B cell (primary cell): ENCODE measurements around the gene GGTLC2. TPM values are rescaled to one million over a fixed set of nuclear protein-coding genes. Genes with fewer than 3 reads are reported as not detected.

Experiments
- ATAC-seq: fragments of 200-7000 bp; cut with Tn5 transposase; one replicate; pipeline ENCODE4 v1.10.0; 2021; ENCODE audit warnings: low read depth, mild to moderate bottlenecking, moderate number of reproducible peaks, moderate library complexity
- CTCF ChIA-PET: fragments of 350-600 bp; sonication (Branson Sonifier 250); formaldehyde crosslinking; loops from one replicate; lab custom pipeline; 2021; ENCODE audit warnings: antibody characterized with exemption, inconsistent platforms; lab: Charles Lee
- POLR2A ChIA-PET: fragments of 350-600 bp; sonication (Branson Sonifier 250); formaldehyde crosslinking; loops from one replicate; lab custom pipeline; 2021; ENCODE audit warnings: antibody characterized with exemption; lab: Charles Lee
- DNase-seq: peaks from one replicate; pipeline ENCODE4 v3.0.0; 2013
- H2AFZ ChIP-seq: 2 replicates; pipeline ENCODE4 v1.6.1; 2012; ENCODE audit warnings: mild to moderate bottlenecking, low read depth, low read length; ENCODE audit not compliant: insufficient read depth, poor library complexity, severe bottlenecking
- H3K27ac ChIP-seq, 2 donors: 1 replicate in 1 of 2; 2 replicates in 1 of 2; pipeline ENCODE4 v1.5.1; 2012 to 2013; ENCODE audit warnings: low read length in 2 of 2, mild to moderate bottlenecking in 2 of 2, moderate library complexity in 1 of 2
- H3K27me3 ChIP-seq, 4 experiments: fragments of 200-600 bp in 1 of 4; sonication (generic) in 1 of 4; replicated peaks in 1 of 4; 1 replicate in 2 of 4; 2 replicates in 2 of 4; pipeline versions ENCODE4 v1.6.1 to v1.7.0; 2013 to 2016; ENCODE audit warnings: low read length in 3 of 4, mild to moderate bottlenecking in 2 of 4, mixed read lengths in 1 of 4, moderate library complexity in 1 of 4; ENCODE audit not compliant: insufficient read depth in 4 of 4, control insufficient read depth in 3 of 4; ENCODE audit errors: control extremely low read depth in 1 of 4
- H3K36me3 ChIP-seq, 2 experiments: replicated peaks in 1 of 2; 1 replicate in 1 of 2; 2 replicates in 1 of 2; pipeline versions ENCODE4 v1.6.1 to v1.7.1; 2013; ENCODE audit warnings: low read length in 1 of 2; ENCODE audit not compliant: insufficient read depth in 2 of 2, control insufficient read depth in 1 of 2; ENCODE audit errors: control extremely low read depth in 1 of 2, extremely low read depth in 1 of 2
- H3K4me1 ChIP-seq, 2 donors: fragments of 200-600 bp in 1 of 2; sonication (generic) in 1 of 2; 1 replicate in 1 of 2; 2 replicates in 1 of 2; pipeline versions ENCODE4 v1.5.1 to v1.6.1; 2013 to 2017; ENCODE audit warnings: low read length in 2 of 2; ENCODE audit not compliant: control insufficient read depth in 2 of 2, insufficient read depth in 2 of 2
- H3K4me2 ChIP-seq: replicated peaks from 2 replicates; pipeline ENCODE3; 2012; ENCODE audit warnings: mild to moderate bottlenecking, low read depth, low read length; ENCODE audit not compliant: poor library complexity, severe bottlenecking
- H3K4me3 ChIP-seq, 5 experiments: fragments of 200-600 bp in 1 of 5; sonication (generic) in 1 of 5; 1 replicate in 3 of 5; 2 replicates in 2 of 5; pipeline versions ENCODE4 v1.5.1 to v1.7.0; 2011 to 2016; ENCODE audit warnings: low read length in 4 of 5, mild to moderate bottlenecking in 4 of 5, low read depth in 2 of 5, control low read depth in 1 of 5, moderate library complexity in 1 of 5; ENCODE audit not compliant: insufficient read depth in 1 of 5; ENCODE audit errors: control extremely low read depth in 1 of 5, extremely low read depth in 1 of 5
- H3K79me2 ChIP-seq: fragments of 200-600 bp; sonication (generic); one replicate; pipeline ENCODE4 v1.6.0; 2016; ENCODE audit warnings: low read length; ENCODE audit not compliant: control insufficient read depth, insufficient read depth
- H3K9ac ChIP-seq: fragments of 200-600 bp; sonication (generic); 2 replicates; pipeline ENCODE4 v1.6.1; 2017; ENCODE audit warnings: mild to moderate bottlenecking, low read length, moderate library complexity
- H3K9me3 ChIP-seq, 3 donors: one replicate each; pipeline versions ENCODE4 v1.6.1 to v1.7.1; 2013; ENCODE audit warnings: low read length in 2 of 3; ENCODE audit not compliant: control insufficient read depth in 2 of 3, insufficient read depth in 1 of 3; ENCODE audit errors: control extremely low read depth in 1 of 3
- H4K20me1 ChIP-seq: 2 replicates; pipeline ENCODE4 v1.6.0; 2012; ENCODE audit warnings: mild to moderate bottlenecking, low read length; ENCODE audit not compliant: insufficient read depth, control insufficient read depth, poor library complexity, severe bottlenecking
- H3K27ac Mint-ChIP-seq: one replicate; pipeline ENCODE4 v1.8.0; 2021; ENCODE audit warnings: mixed read lengths
- H3K27me3 Mint-ChIP-seq: one replicate; pipeline ENCODE4 v1.8.0; 2021; ENCODE audit warnings: mixed read lengths
- H3K4me1 Mint-ChIP-seq: one replicate; pipeline ENCODE4 v1.8.0; 2021; ENCODE audit warnings: mixed read lengths
- H3K4me3 Mint-ChIP-seq: one replicate; pipeline ENCODE4 v1.8.0; 2021; ENCODE audit warnings: mixed read lengths
- H3K9me3 Mint-ChIP-seq: one replicate; pipeline ENCODE4 v1.8.0; 2022; ENCODE audit warnings: mixed read lengths; ENCODE audit not compliant: insufficient read depth
- EZH2 ChIP-seq: IDR thresholded peaks from 2 replicates; pipeline ENCODE4 v1.6.1; 2012; ENCODE audit warnings: borderline replicate concordance, low read depth, mild to moderate bottlenecking, moderate library complexity, low read length; ENCODE audit not compliant: insufficient read depth, poor library complexity, severe bottlenecking
- WGBS: methylation state at CpG from one replicate; pipeline ENCODE4 v1.1.5; 2013; ENCODE audit warnings: missing lambda C conversion rate; ENCODE audit not compliant: insufficient coverage; 5-methylcytosine and 5-hydroxymethylcytosine counted together
- intact Hi-C: fragments of 100-400 bp; cut with micrococcal nuclease; formaldehyde crosslinking; loops from one replicate; pipeline ENCODE4 v1.10.0; 2022
- polyA plus RNA-seq: library from polyadenylated mRNA; depleted of rRNA; stranded (reverse); fragments of >200 nt; gene quantifications from 2 replicates; pipeline ENCODE4 v1.2.3, GENCODE V29; 2012
- total RNA-seq, 2 donors: library from RNA; stranded (reverse); fragments of 120-200 nt in 1 of 2; gene quantifications; 1 replicate in 1 of 2; 2 replicates in 1 of 2; pipeline versions ENCODE4 v1.2.3 to v1.2.4, GENCODE V29; 2013 to 2022
- TF ChIP-seq, protein P1 (sequence below): fragments of 200-600 bp; IDR thresholded peaks from one replicate; pipeline ENCODE4 v1.8.0; 2022; ENCODE audit warnings: antibody characterized with exemption, mild to moderate bottlenecking

The GGTLC2 gene
- total and polyA plus RNA-seq, 2 donors (not counting 1 experiment from before 2014, with no cell fraction given): not detected

DNA sequence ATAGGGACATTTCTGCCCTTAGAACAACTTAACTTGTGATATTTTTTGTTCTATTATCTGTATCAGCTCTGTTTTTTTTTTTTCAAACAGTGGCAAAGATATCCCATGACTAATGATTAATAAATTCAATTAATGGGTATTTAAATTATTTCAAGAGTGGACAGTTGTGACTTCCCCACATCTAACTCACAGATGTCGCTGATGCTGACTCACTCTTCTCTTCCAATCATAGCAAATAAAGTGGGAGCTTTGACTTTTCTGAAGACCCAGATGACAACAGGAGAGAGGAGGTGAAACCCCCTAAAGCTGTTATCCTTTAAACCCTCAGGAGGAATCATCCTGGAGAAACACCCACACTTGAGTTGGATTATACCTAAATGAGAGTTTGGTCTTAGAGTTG, 27.1 kb downstream of the GGTLC2 start:
- ChIA-PET CTCF (interaction anchor here (1.4 to 2.1 kb wide), 3 partner anchors 13 to 283 kb away, joined by 3 to 9 read pairs (median 4); no protein-coding TSS in a partner anchor), POLR2A (no interaction called here)
- no peak for ATAC-seq

DNA sequence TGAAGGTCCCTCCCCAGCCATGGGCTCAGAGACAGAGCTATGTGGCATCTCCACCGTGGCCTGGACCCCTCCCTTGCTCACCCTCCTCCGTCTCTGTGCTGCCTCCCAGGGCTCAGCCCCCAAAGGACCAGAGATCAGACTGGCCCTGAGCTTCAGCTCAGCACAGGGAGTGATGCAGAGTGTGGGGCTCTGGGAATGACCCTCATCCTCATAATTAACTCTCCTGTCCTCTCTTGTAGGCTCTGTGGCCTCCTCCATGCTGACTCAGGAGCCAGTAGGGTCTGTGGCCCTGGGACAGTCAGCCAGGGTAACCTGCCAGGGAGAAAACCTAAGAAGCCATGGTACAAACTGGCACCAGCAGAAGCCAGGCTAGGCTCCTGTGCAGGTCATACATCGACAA, 28.7 kb downstream of the GGTLC2 start:
- no peak overlapping the region for H3K4me3 ChIP-seq
- peaks cover 3% of the 10 kb centered on the region for H3K4me1 Mint-ChIP-seq
- H3K27ac ChIP-seq: no peak overlapping the region
- H3K27me3 ChIP-seq: no peaks in the 10 kb centered on the region
- H3K9me3 ChIP-seq: no peaks in the 10 kb centered on the region
- H3K9ac ChIP-seq: no peak overlapping the region
- CTCF ChIA-PET: interaction anchor here (1.4 kb wide), 1 partner anchor 282 kb away, joined by 3 read pairs; no protein-coding TSS in a partner anchor
- peaks cover 5% of the 10 kb centered on the region for H3K27me3 Mint-ChIP-seq
- POLR2A ChIA-PET: no interaction called here
- no peak overlapping the region for H3K4me2 ChIP-seq
- peaks cover 2 to 3% of the 10 kb centered on the region in 2 donors for H3K4me1 ChIP-seq
- no peak for DNase-seq
- H3K36me3 ChIP-seq: no peaks in the 10 kb centered on the region
- no peak for ATAC-seq
- no peaks in the 10 kb centered on the region for H4K20me1 ChIP-seq
- WGBS: 90% methylated on average over 2 of the region's 3 CpGs
- intact Hi-C loops: no loop called here
- H2AFZ ChIP-seq: no peak overlapping the region
- no peak overlapping the region for H3K4me3 Mint-ChIP-seq
- TF ChIP-seq, protein P1, sequence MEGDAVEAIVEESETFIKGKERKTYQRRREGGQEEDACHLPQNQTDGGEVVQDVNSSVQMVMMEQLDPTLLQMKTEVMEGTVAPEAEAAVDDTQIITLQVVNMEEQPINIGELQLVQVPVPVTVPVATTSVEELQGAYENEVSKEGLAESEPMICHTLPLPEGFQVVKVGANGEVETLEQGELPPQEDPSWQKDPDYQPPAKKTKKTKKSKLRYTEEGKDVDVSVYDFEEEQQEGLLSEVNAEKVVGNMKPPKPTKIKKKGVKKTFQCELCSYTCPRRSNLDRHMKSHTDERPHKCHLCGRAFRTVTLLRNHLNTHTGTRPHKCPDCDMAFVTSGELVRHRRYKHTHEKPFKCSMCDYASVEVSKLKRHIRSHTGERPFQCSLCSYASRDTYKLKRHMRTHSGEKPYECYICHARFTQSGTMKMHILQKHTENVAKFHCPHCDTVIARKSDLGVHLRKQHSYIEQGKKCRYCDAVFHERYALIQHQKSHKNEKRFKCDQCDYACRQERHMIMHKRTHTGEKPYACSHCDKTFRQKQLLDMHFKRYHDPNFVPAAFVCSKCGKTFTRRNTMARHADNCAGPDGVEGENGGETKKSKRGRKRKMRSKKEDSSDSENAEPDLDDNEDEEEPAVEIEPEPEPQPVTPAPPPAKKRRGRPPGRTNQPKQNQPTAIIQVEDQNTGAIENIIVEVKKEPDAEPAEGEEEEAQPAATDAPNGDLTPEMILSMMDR: no peak
- no peak for TF ChIP-seq EZH2
- no peaks in the 10 kb centered on the region for H3K9me3 Mint-ChIP-seq
- H3K79me2 ChIP-seq: no peaks in the 10 kb centered on the region
- no peak overlapping the region for H3K27ac Mint-ChIP-seq

More for the DNA sequence above, 27.1 kb downstream of the GGTLC2 start:
- Mint-ChIP-seq H3K9me3 (no peaks in the 10 kb centered on the region), H3K27me3 (peaks cover 5% of the 10 kb centered on the region), H3K4me1 (peaks cover 13% of the 10 kb centered on the region), H3K27ac (no peak overlapping the region), H3K4me3 (no peak overlapping the region)
- WGBS: no CpG with 5 or more reads among the region's 1 CpG
- TF ChIP-seq EZH2: no peak
- TF ChIP-seq, protein P1: no peak
- H3K4me1 ChIP-seq: peaks cover 6 to 15% of the 10 kb centered on the region in 2 donors
- no peak overlapping the region for H3K4me2 ChIP-seq
- H3K27ac ChIP-seq: no peak overlapping the region
- intact Hi-C loops: no loop called here
- no peaks in the 10 kb centered on the region for H4K20me1 ChIP-seq
- no peaks in the 10 kb centered on the region for H3K27me3 ChIP-seq
- H3K4me3 ChIP-seq: no peak overlapping the region
- H3K36me3 ChIP-seq: no peaks in the 10 kb centered on the region
- H3K9me3 ChIP-seq: peaks cover 0 to 5% (median 0%) of the 10 kb centered on the region in 3 donors
- DNase-seq: no peak
- H3K9ac ChIP-seq: no peak overlapping the region
- no peaks in the 10 kb centered on the region for H3K79me2 ChIP-seq
- H2AFZ ChIP-seq: no peak overlapping the region
